AG09309 (cell line): Measurements from ENCODE around the gene GMPPB.
"Not testable (repeated sequence)": the region's sequence is repeated elsewhere in the genome, so short reads cannot be mapped to it uniquely, and the experiment has no call there.

Experiments used
- DNase-seq: peaks from one replicate; pipeline ENCODE4 v3.0.0-alpha.2; 2010; ENCODE audit warnings: low read depth
- H3K4me3 ChIP-seq: 2 replicates; pipeline ENCODE4 v1.5.1; 2011; ENCODE audit warnings: mild to moderate bottlenecking, low read depth, low read length, moderate library complexity; ENCODE audit not compliant: control insufficient read depth
- TF ChIP-seq, protein P1 (sequence below): IDR thresholded peaks from 2 replicates; pipeline ENCODE4 v1.5.1; 2011; ENCODE audit warnings: mild to moderate bottlenecking, low read depth, low read length, inconsistent platforms; ENCODE audit not compliant: insufficient read depth, control insufficient read depth; ENCODE audit errors: missing control alignments

GMPPB gene

GRCh38 chr3:49761661-49762060 lies 37.9 kb upstream of the GMPPB start:
- TF ChIP-seq, protein P1, sequence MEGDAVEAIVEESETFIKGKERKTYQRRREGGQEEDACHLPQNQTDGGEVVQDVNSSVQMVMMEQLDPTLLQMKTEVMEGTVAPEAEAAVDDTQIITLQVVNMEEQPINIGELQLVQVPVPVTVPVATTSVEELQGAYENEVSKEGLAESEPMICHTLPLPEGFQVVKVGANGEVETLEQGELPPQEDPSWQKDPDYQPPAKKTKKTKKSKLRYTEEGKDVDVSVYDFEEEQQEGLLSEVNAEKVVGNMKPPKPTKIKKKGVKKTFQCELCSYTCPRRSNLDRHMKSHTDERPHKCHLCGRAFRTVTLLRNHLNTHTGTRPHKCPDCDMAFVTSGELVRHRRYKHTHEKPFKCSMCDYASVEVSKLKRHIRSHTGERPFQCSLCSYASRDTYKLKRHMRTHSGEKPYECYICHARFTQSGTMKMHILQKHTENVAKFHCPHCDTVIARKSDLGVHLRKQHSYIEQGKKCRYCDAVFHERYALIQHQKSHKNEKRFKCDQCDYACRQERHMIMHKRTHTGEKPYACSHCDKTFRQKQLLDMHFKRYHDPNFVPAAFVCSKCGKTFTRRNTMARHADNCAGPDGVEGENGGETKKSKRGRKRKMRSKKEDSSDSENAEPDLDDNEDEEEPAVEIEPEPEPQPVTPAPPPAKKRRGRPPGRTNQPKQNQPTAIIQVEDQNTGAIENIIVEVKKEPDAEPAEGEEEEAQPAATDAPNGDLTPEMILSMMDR: no peak
- DNase-seq: no peak
- H3K4me3 ChIP-seq: no peak overlapping the region

DNA sequence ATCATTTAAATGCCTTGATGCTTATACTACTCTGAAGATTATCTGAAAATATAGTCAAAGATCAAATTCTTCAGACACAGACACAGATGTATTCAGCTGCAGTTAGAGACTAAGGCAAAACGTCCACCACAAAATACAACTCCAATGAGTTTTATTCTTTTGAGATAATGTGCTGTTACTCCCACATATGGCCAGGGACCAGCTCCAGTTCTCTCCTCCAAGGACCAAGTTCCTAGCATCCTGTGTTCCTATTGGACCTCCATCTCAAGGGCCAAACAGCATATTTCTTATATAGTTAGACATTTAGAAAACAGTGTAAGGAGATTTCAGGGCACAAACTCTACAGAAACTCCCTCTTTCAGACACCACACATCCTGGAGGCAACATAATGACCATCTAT lies 35.5 kb upstream of the GMPPB start:
- TF ChIP-seq, protein P1: no peak
- H3K4me3 ChIP-seq: no peak overlapping the region
- DNase-seq: no peak

- H3K4me3 ChIP-seq: no peak overlapping the region
- TF ChIP-seq, protein P1: no peak
- no peak for DNase-seq
These were observed 33.4 kb upstream of the GMPPB start for GRCh38 chr3:49757197-49757596.

- TF ChIP-seq, protein P1: no peak
- no peak overlapping the region for H3K4me3 ChIP-seq
- no peak for DNase-seq
These were observed 32.3 kb upstream of the GMPPB start for GRCh38 chr3:49756036-49756435.

DNA sequence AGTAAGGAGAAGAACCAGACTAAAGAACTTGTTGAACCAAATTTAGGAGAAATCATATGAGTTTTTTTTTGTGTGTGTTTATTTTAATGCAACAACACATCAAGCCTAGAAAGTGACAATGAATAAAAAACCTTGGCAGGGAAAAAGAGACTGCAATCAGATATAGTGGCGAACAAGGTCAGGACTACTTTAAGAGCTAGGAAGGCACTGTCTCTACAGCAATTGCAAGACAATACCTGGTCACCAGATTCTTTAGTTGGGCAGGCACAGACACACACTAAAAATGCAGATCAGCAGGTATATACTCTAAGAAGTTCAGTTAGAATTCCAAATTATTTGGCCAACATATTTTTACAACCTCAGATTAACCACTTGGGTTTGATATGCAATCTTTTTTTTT lies 30.8 kb upstream of the GMPPB start:
- H3K4me3 ChIP-seq: no peak overlapping the region
- no peak for DNase-seq
- TF ChIP-seq, protein P1: no peak

DNA sequence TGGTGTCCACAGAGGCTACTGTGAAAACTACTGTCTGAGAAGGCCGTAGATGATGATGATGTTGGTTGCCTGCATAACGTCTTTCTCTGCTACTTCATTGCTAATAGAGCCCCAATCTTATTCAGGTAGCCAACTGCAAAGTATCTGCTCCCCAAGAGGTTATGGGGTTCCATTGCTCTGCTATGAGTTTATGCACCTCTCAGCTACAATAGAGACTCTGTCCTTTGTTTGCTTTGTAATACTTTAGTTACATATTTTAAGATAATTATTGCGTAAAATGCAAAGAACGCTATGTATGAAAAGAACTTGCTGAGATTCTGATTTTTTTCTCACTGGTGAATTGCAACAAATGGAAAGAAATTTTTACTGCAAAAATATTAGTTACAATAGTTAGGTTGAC lies 27.8 kb upstream of the GMPPB start:
- no peak for DNase-seq
- TF ChIP-seq, protein P1: no peak
- no peak overlapping the region for H3K4me3 ChIP-seq

- TF ChIP-seq, protein P1: no peak
- DNase-seq: no peak
- H3K4me3 ChIP-seq: no peak overlapping the region
These were observed 26.3 kb upstream of the GMPPB start for GRCh38 chr3:49750056-49750455.

- DNase-seq: not testable (repeated sequence)
These were observed 25.1 kb upstream of the GMPPB start for GRCh38 chr3:49748874-49749273.

More at GRCh38 chr3:49748874-49749273, 25.1 kb upstream of the GMPPB start:
- not testable (repeated sequence) for H3K4me3 ChIP-seq
